ENCODE results near the gene MSN.

GRCh38 chrX:65673857-65674203, 6.4 kb downstream of the MSN start:
- TF ChIP-seq CTCF (tag by site-specific recombination; IDR thresholded peaks at IDR 0.05) (no peak), ZBTB48 (tag by site-specific recombination; IDR thresholded peaks at IDR 0.05) (no peak), ZNF280C (tag by site-specific recombination; IDR thresholded peaks at IDR 0.05) (no peak), ZNF311 (tag by site-specific recombination; IDR thresholded peaks at IDR 0.05; ENCODE audit: borderline replicate concordance) (no peak), MZF1 (tag by site-specific recombination; IDR thresholded peaks at IDR 0.05; ENCODE audit: borderline replicate concordance) (no peak), REST (tag by site-specific recombination; IDR thresholded peaks at IDR 0.05) (no peak), ZNF18 (tag by site-specific recombination; IDR thresholded peaks at IDR 0.05) (no peak), ZXDB (tag by site-specific recombination; IDR thresholded peaks at IDR 0.05) (no peak), ZNF184 (tag by site-specific recombination; IDR thresholded peaks at IDR 0.05) (no peak)
